GM19099 (cell line): Measurements from ENCODE around the gene ATF7.

Source experiments
- POLR2A ChIP-seq: IDR thresholded peaks from 3 replicates; pipeline ENCODE4 v1.6.1; 2011; ENCODE audit warnings: low read depth; ENCODE audit not compliant: insufficient read length; ENCODE audit errors: extremely low read depth

The ATF7 gene

GRCh38 chr12:53506881-53507602 lies 119.1 kb downstream of the ATF7 start, which contains the start of gene NPFF:
Gene NPFF, minus strand, starts transcription at chr12:53507484. Its CDS starts 10 bp downstream, at chr12:53507474.
- TF ChIP-seq POLR2A: no peak

DNA sequence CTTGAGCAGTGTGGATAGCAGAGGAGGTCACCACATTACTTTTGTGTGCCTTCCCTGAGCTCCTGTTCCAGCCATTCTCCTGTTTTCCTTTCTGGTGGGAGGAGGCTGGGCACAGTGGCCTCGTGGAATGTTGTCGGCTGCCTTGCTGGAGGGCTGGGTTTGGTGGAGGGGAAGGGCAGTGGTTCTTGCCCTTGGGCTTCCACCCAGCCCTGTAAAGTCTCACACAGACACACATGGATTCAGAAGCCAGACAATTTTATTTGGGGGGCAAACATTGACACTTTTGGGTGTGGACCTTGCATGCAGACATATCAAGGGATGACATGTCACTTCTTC lies 119.8 kb downstream of the ATF7 start:
- TF ChIP-seq POLR2A: no peak

GRCh38 chr12:53505555-53506449 lies 120.4 kb downstream of the ATF7 start:
- no peak for TF ChIP-seq POLR2A

- no peak for TF ChIP-seq POLR2A
These were observed 121.1 kb downstream of the ATF7 start for GRCh38 chr12:53505086-53505485.

GRCh38 chr12:53504004-53504920 lies 121.9 kb downstream of the ATF7 start:
- no peak for TF ChIP-seq POLR2A

DNA sequence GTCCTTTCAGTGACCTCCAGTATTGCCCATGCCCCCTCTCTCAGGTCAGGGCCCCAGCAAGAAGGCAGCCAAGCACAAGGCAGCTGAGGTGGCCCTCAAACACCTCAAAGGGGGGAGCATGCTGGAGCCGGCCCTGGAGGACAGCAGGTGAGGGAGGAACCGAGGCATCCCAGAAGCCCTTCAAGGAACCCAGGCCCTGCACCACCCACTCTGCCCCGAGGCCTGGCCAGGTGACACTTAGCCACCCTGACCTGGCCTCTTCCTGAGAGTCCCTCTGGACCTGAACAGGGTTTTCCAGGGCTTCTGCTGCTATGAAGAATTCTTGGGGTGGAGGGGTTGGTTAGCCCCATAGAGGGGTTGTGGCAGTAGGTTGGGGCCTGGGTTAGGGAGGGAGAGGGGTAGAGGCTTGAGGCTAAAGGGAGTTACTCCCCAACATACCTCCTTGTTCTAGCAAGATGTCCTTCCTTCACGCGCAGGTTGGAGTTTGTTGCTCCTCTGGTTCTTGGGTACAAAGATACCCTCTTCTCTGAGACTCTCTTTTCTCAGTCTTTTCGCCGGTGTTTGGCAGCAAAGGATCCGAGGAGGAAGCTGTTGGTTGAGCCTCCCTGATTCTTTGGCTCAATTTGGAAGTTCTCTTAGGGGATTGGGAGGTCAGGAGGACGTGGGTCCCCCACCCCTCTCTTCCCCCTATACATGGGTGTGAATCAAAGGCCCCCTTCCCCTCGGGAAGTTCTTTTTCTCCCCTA lies 123.0 kb downstream of the ATF7 start:
- no peak for TF ChIP-seq POLR2A

GRCh38 chr12:53502331-53502730 lies 123.9 kb downstream of the ATF7 start:
- no peak for TF ChIP-seq POLR2A

- TF ChIP-seq POLR2A: peak; percentile 15
These were observed 124.5 kb downstream of the ATF7 start for GRCh38 chr12:53501615-53502181.

DNA sequence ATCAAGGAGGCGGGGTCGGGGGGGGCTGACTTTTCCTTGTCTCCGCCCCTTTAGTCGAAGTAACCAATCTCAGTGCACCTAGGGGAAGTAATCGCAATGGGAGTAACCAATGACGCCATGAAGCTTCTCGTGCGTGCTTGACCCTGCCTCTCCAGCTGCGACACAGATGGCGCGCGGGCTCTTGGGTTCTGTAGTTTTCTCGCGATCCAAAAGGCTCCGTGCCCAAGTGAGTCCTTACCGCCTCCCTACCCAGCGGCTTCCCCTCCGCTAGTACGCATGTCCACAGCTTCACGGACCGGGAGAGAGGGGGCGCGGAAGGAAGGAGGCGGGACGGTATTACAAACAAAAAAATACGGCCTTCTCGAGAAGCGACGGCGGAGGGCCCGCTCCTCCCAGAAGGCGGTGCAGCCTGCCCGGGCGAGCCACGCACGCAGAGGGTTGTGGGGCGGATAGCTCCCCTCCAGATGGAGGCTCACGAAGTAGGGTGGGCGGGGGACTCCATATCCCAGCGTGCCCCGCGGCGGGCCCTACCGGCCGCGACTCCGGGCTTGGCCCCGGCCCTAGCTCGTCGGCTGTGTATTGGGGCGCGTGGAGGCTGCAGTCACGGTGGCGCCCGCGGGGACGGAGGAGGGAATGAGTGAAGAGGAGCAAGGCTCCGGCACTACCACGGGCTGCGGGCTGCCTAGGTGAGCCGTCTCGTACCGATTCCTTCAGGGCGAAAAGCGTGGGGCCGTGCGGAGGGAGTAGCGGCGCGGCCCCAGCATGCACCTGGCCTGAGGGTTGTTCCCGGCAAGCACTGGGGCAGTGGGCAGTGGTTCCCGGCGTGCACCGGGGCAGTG lies 125.2 kb downstream of the ATF7 start, which contains the start of gene TARBP2:
TSS of gene TARBP2 (plus strand) at position 508 of the 839 bp plus-strand sequence. CDS start at position 634, 126 bp downstream.
- TF ChIP-seq POLR2A: peak; percentile 91

DNA sequence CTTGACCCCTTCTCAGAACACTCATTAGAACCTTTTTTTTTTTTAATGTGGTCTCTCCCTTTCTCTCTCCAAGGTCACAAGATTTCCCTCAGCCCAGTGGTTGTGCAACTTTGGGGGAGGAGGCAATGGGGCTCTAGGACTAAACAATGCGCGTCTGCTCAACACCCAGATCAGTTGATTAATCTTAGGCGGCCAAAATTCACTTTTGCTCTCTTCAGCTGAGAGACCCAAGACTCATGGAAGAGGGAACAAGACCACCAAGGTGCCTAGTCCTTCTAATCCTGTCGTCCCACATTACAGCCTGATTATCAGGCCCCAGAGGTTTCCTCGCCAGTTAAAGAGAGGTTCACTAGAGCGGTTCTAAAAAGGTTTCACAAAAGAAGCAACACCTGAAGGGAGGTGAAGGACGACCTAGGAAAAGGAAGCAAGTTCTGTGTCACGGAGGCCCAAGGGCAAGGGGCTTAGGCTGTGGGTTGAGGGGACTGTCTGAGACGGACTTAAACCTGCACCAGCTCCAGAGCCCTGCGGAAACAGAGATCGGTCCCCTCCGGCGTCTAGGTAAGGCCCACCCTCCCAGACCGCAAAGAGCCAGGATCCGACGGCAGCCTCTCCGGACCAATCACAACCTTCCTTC lies 125.9 kb downstream of the ATF7 start:
- TF ChIP-seq POLR2A: peak; percentile 76

DNA sequence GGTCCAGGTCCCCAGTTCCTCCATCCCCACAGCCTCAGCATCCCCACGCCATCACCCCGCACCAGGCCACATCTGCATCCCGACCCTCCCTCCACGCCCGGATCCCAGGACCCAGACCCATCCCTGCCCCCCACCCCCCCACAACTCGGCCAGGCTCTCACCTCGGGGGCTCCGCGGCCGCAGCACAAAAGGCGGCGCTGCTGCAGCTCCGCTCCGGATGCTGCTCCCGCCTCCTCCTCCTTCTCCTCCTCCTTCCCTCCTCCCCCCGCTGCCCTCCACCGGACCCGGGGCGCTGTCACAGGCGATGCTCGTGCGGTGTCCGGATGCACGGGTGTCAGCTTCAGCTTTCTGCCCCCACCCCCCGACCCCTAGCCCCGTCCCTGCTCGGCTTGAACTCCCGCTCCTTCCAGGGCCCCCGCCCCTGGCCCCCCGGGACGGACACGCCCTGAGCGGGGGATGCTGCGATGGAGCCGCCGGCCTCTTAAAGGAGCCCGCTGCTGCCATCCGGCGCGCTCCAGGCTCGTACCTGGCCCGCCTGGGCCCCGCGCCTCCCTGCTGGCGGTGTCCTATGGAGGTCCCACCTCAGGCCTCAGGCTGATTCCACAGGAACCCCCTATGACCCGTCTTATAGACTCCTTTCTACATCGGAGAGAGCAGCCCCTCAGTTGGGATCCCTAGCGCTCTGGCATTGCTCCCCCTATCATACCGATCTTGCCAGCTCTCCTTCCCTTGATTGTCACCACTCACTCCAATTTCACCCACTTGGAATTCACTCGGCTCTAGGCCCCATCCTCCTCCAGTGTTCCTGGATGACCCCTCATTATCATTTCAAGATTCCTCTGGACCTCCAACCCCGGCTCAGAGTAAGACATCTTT lies 126.7 kb downstream of the ATF7 start, which contains the start of gene MAP3K12:
TSS of gene MAP3K12 (minus strand) at position 193 of the 876 bp plus-strand sequence. CDS start 12,067 bp downstream, outside the sequence.
- no peak for TF ChIP-seq POLR2A
